Osteocyte (in vitro differentiated cells): ENCODE measurements around the gene STRN4. TPM values are rescaled to one million over a fixed set of nuclear protein-coding genes. Genes with fewer than 3 reads are reported as not detected.

Experiments
- DNase-seq: peaks from one replicate; pipeline ENCODE4 v3.0.0; 2021; ENCODE audit warnings: mixed read lengths; ENCODE audit not compliant: unreplicated experiment; ENCODE audit errors: extremely low spot score
- H3K27ac Mint-ChIP-seq: one replicate; pipeline ENCODE4 v1.8.0; 2021; ENCODE audit warnings: mild to moderate bottlenecking, mixed read lengths; ENCODE audit not compliant: unreplicated experiment
- H3K27me3 Mint-ChIP-seq: one replicate; pipeline ENCODE4 v1.8.0; 2021; ENCODE audit warnings: mixed read lengths; ENCODE audit not compliant: unreplicated experiment
- H3K36me3 Mint-ChIP-seq: one replicate; pipeline ENCODE4 v1.8.0; 2021; ENCODE audit warnings: mixed read lengths; ENCODE audit not compliant: unreplicated experiment
- H3K4me1 Mint-ChIP-seq: one replicate; pipeline ENCODE4 v1.8.0; 2021; ENCODE audit warnings: mixed read lengths; ENCODE audit not compliant: unreplicated experiment
- H3K4me3 Mint-ChIP-seq: one replicate; pipeline ENCODE4 v1.8.0; 2021; ENCODE audit warnings: mild to moderate bottlenecking, moderate library complexity, mixed read lengths; ENCODE audit not compliant: unreplicated experiment
- H3K9me3 Mint-ChIP-seq: one replicate; pipeline ENCODE4 v1.8.0; 2021; ENCODE audit warnings: mixed read lengths; ENCODE audit not compliant: unreplicated experiment
- CTCF ChIP-seq: fragments of 200-600 bp; sonication (generic); IDR thresholded peaks from 2 replicates; pipeline ENCODE4 v1.5.0; 2021; ENCODE audit warnings: antibody characterized with exemption, mild to moderate bottlenecking, moderate library complexity
- total RNA-seq: library from RNA; stranded (reverse); gene quantifications from 2 replicates; pipeline ENCODE4 v1.2.1, GENCODE V29; 2021

Gene STRN4
- total RNA-seq, 1 donor from 2014 or later, result 93.5 TPM

DNA sequence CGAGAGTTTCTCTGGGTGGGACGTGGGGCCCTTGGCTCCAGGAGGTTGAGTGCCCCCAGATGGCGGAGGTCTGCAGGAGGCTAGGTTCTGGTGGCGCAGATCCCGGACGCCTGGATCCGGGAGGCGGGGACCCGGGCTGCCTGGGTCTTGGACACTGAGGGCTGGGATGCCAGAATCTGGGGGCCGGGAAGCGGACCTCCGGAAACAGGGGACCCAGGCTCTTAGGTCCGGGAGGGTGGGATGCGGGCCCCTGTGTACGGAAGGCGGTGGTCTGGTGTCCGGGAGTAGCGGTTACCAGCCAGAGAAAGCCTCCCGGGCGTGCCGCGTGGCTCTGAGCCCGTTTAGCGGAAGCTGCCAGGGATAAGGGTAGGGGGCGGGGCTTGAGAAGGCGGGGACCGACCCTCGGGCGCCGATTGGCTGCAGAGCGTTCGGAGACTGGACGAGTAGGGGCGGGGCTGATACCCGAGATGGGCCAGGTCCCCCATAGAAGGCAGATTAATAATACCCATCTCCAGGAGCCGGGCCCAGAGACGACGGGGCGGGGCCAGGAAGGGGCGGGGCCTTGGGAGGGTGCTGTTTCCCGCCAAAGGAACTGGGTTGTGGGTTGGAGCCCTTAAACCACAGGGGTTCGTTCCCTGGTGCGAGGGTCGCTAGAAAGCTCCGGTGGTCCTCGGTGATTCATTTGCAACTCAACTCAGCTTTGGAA is 42.2 kb upstream of the STRN4 start, which contains the start of gene SLC1A5:
Gene SLC1A5, minus strand, starts transcription at position 333 of the 706 bp plus-strand sequence. CDS start 629 bp downstream, outside the sequence.
- DNase-seq, result peak; percentile 99
- TF ChIP-seq CTCF, result no peak
- Mint-ChIP-seq H3K36me3 (peaks cover 15% of the 10 kb centered on the region), H3K27ac (peak within 1 kb of the TSS; percentile 99), H3K4me1 (peaks cover 45% of the 10 kb centered on the region), H3K4me3 (peak within 1 kb of the TSS; percentile 95), H3K27me3 (no peaks in the 10 kb centered on the region), H3K9me3 (no peaks in the 10 kb centered on the region)

DNA sequence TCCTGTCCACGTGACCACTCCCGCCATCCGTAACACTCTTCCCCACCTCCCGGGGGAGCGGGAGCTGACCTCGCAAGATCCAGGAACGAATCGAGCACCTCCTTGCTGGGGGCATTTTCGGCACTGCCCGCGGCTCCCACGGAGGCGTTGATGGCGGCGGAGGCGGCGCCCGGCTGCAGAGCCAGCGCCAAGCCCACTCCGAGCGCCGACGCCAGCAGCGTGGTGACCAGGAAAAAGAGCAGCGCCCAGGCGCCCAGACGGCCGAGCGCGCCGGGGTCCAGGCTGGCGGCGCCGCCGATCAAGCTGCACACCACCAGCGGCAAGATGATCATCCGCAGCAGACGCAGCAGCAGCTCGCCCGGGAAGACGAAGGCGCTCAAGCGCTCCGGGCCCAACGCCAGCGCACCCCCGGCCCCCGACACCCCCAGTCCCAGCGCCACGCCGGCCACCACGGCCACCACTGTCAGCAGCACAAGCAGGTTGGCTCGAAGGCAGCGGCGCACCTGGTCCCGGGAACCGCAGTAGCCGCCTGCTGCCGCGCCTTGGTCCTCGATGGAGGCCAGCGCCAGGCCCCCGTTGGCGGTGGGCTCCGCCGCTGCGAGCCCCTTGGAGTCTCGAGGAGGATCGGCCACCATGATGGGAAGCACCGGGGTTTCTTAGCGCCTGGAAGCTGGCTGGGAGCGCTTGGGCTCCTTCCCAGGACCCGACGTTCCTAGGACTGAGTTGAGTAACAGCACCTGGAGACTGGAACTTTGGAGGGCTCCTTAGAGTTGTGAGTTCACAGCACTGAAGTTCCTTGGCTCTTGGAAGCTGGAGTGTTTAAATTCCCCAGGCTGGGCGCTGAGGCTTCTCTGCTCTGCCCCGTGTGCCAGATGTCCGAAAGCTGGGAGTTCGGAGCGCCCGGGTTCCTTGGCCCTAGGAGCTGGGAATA is 41.3 kb upstream of the STRN4 start:
- Mint-ChIP-seq H3K27me3 (no peaks in the 10 kb centered on the region), H3K36me3 (peaks cover 20% of the 10 kb centered on the region), H3K9me3 (no peaks in the 10 kb centered on the region), H3K27ac (peak overlapping the region; percentile 99), H3K4me3 (peak overlapping the region; percentile 95), H3K4me1 (peaks cover 45% of the 10 kb centered on the region)
- TF ChIP-seq CTCF, result no peak
- DNase-seq, result peak; percentile 87

- Mint-ChIP-seq H3K27me3 (no peaks in the 10 kb centered on the region), H3K36me3 (peaks cover 23% of the 10 kb centered on the region), H3K9me3 (no peaks in the 10 kb centered on the region), H3K4me3 (peak overlapping the region; percentile 95), H3K27ac (peak overlapping the region; percentile 99), H3K4me1 (peaks cover 43% of the 10 kb centered on the region)
- TF ChIP-seq CTCF, result no peak
- DNase-seq, result no peak
These were observed 40.7 kb upstream of the STRN4 start for GRCh38 chr19:46787040-46787330.

DNA sequence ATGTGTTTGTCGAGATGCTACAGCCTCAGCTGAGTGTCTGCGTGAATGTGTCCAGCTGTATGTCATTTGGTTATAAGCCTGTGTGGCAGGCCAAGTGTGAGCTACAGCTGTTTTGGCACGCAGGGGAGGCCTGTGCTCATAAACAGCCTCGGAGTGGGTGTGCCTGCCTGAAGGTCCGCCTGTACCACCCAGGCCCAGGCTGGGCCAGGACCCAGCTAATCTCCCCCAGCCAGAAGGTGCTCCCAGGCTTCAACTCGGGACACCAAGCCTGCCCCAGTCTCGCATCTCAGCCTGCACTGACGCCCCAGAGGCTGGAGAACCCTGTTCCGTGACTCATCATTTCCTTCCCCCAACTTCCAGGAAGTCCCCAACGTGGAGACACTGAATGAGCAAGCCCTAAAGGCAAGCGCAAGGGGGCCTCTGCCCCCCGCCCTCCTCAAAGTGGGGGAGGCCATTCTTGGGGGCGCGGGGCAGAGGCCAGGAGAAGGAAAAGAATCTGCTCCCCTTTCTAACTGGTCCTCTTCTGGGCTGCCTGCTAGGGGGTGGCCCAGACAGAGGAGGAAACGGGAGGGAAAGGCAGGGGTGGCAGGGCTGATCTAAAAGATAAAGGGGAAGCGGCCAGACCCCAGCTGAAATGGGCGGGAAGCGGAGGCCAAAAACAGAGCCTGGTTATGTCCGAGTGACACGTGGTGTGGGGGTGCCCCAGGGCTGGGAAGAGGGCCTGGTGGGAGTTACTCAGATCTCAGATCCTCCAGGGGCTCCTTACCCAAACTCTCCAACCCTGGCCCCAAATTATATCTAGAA is 40.2 kb upstream of the STRN4 start:
- Mint-ChIP-seq H3K4me3 (peak overlapping the region; percentile 95), H3K27me3 (no peaks in the 10 kb centered on the region), H3K36me3 (peaks cover 28% of the 10 kb centered on the region), H3K4me1 (peaks cover 48% of the 10 kb centered on the region), H3K9me3 (no peaks in the 10 kb centered on the region), H3K27ac (peak overlapping the region; percentile 99)
- no peak for DNase-seq
- TF ChIP-seq CTCF, result no peak
